Measurements from ENCODE around the gene ITPRID2.

The ITPRID2 gene

GRCh38 chr2:181849601-181850000, 41.9 kb upstream of the ITPRID2 start:
- no peak overlapping the region for H3K4me2 ChIP-seq (ENCODE audit: low read depth, low read length)
- H2AFZ ChIP-seq (ENCODE audit: low read length), result no peak overlapping the region
- H3K27ac ChIP-seq (ENCODE audit: low read length), result no peak overlapping the region

GRCh38 chr2:181850936-181851560, 40.5 kb upstream of the ITPRID2 start:
- no peak overlapping the region for H3K9ac ChIP-seq (ENCODE audit: low read length)

More at GRCh38 chr2:181849601-181850000, 41.9 kb upstream of the ITPRID2 start:
- Histone ChIP-seq H3K36me3 (replicated peaks; ENCODE audit: insufficient read depth, low read length) (no peaks in the 10 kb centered on the region), H3K27me3 (replicated peaks; ENCODE audit: insufficient read depth, low read length) (no peaks in the 10 kb centered on the region), H3K9me2 (replicated peaks; ENCODE audit: insufficient read depth, low read length) (no peaks in the 10 kb centered on the region), H3K9ac (ENCODE audit: low read length) (no peak overlapping the region), H3K79me2 (ENCODE audit: low read length) (no peaks in the 10 kb centered on the region), H3K4me1 (ENCODE audit: low read length) (peaks cover 7% of the 10 kb centered on the region; the same call in 1 of the 2 replicates), H3K9me3 (replicated peaks; ENCODE audit: insufficient read depth, low read length) (no peaks in the 10 kb centered on the region), H3F3A (ENCODE audit: insufficient read depth, low read length) (0 out of 2 replicates have a peak, but pooled peaks cover 4% of the 10 kb centered on the region), H3K4me3 (ENCODE audit: low read length) (no peak overlapping the region), H4K20me1 (ENCODE audit: insufficient read depth, low read length) (no peaks in the 10 kb centered on the region)
- no peak for DNase-seq
- no peak for TF ChIP-seq EZH2 (optimal IDR thresholded peaks at IDR 0.05; ENCODE audit: low read depth, low read length)
- TF ChIP-seq, protein P1, sequence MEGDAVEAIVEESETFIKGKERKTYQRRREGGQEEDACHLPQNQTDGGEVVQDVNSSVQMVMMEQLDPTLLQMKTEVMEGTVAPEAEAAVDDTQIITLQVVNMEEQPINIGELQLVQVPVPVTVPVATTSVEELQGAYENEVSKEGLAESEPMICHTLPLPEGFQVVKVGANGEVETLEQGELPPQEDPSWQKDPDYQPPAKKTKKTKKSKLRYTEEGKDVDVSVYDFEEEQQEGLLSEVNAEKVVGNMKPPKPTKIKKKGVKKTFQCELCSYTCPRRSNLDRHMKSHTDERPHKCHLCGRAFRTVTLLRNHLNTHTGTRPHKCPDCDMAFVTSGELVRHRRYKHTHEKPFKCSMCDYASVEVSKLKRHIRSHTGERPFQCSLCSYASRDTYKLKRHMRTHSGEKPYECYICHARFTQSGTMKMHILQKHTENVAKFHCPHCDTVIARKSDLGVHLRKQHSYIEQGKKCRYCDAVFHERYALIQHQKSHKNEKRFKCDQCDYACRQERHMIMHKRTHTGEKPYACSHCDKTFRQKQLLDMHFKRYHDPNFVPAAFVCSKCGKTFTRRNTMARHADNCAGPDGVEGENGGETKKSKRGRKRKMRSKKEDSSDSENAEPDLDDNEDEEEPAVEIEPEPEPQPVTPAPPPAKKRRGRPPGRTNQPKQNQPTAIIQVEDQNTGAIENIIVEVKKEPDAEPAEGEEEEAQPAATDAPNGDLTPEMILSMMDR (IDR thresholded peaks at IDR 0.05; ENCODE audit: low read length), result no peak
- TF ChIP-seq EZH2phosphoT487 (IDR thresholded peaks at IDR 0.05; ENCODE audit: low read length), result no peak

GRCh38 chr2:181851726-181852125, 39.8 kb upstream of the ITPRID2 start:
- peaks cover 7% of the 10 kb centered on the region; the same call in 1 of the 2 replicates for H3K4me1 ChIP-seq (ENCODE audit: low read length)
- H2AFZ ChIP-seq (ENCODE audit: low read length), result no peak overlapping the region
- H3K36me3 ChIP-seq (replicated peaks; ENCODE audit: insufficient read depth, low read length), result no peaks in the 10 kb centered on the region
- TF ChIP-seq EZH2phosphoT487 (IDR thresholded peaks at IDR 0.05; ENCODE audit: low read length), result no peak
- no peak for TF ChIP-seq EZH2 (optimal IDR thresholded peaks at IDR 0.05; ENCODE audit: low read depth, low read length)
- TF ChIP-seq, protein P1 (IDR thresholded peaks at IDR 0.05; ENCODE audit: low read length), result no peak
- no peak overlapping the region for H3K4me3 ChIP-seq (ENCODE audit: low read length)
- H3K27ac ChIP-seq (ENCODE audit: low read length), result no peak overlapping the region
- H3K9me3 ChIP-seq (replicated peaks; ENCODE audit: insufficient read depth, low read length), result no peaks in the 10 kb centered on the region
- H3K79me2 ChIP-seq (ENCODE audit: low read length), result no peaks in the 10 kb centered on the region
- H3F3A ChIP-seq (ENCODE audit: insufficient read depth, low read length), result 0 out of 2 replicates have a peak, but pooled peaks cover 4% of the 10 kb centered on the region
- H3K4me2 ChIP-seq (ENCODE audit: low read depth, low read length), result no peak overlapping the region
- DNase-seq, result no peak
- no peaks in the 10 kb centered on the region for H3K9me2 ChIP-seq (replicated peaks; ENCODE audit: insufficient read depth, low read length)
- H3K9ac ChIP-seq (ENCODE audit: low read length), result no peak overlapping the region
- H4K20me1 ChIP-seq (ENCODE audit: insufficient read depth, low read length), result no peaks in the 10 kb centered on the region
- no peaks in the 10 kb centered on the region for H3K27me3 ChIP-seq (replicated peaks; ENCODE audit: insufficient read depth, low read length)

More at GRCh38 chr2:181850936-181851560, 40.5 kb upstream of the ITPRID2 start:
- no peaks in the 10 kb centered on the region for H3K27me3 ChIP-seq (replicated peaks; ENCODE audit: insufficient read depth, low read length)
- H3F3A ChIP-seq (ENCODE audit: insufficient read depth, low read length), result 0 out of 2 replicates have a peak, but pooled peaks cover 4% of the 10 kb centered on the region
- peaks cover 7% of the 10 kb centered on the region; the same call in 1 of the 2 replicates for H3K4me1 ChIP-seq (ENCODE audit: low read length)
- no peaks in the 10 kb centered on the region for H3K36me3 ChIP-seq (replicated peaks; ENCODE audit: insufficient read depth, low read length)
- H3K4me3 ChIP-seq (ENCODE audit: low read length), result no peak overlapping the region
- H3K79me2 ChIP-seq (ENCODE audit: low read length), result no peaks in the 10 kb centered on the region
- peak; percentile 23 for DNase-seq
- H2AFZ ChIP-seq (ENCODE audit: low read length), result no peak overlapping the region
- no peaks in the 10 kb centered on the region for H3K9me3 ChIP-seq (replicated peaks; ENCODE audit: insufficient read depth, low read length)
- no peaks in the 10 kb centered on the region for H4K20me1 ChIP-seq (ENCODE audit: insufficient read depth, low read length)
- TF ChIP-seq EZH2phosphoT487 (IDR thresholded peaks at IDR 0.05; ENCODE audit: low read length) (no peak), EZH2 (optimal IDR thresholded peaks at IDR 0.05; ENCODE audit: low read depth, low read length) (no peak)
- TF ChIP-seq, protein P1 (IDR thresholded peaks at IDR 0.05; ENCODE audit: low read length), result no peak
- H3K4me2 ChIP-seq (ENCODE audit: low read depth, low read length), result 0 out of 2 replicates have a peak overlapping the region, but pooled peaks have one; percentile 9
- H3K9me2 ChIP-seq (replicated peaks; ENCODE audit: insufficient read depth, low read length), result no peaks in the 10 kb centered on the region
- no peak overlapping the region for H3K27ac ChIP-seq (ENCODE audit: low read length)
